ENCODE data around the gene POPDC2. TPM values are rescaled to one million over a fixed set of nuclear protein-coding genes. Genes with fewer than 3 reads are reported as not detected.

The POPDC2 gene
- total and polyA plus RNA-seq, 2 donors (not counting 1 experiment from before 2014, with no cell fraction given) = 8.0 to 9.5 TPM

DNA sequence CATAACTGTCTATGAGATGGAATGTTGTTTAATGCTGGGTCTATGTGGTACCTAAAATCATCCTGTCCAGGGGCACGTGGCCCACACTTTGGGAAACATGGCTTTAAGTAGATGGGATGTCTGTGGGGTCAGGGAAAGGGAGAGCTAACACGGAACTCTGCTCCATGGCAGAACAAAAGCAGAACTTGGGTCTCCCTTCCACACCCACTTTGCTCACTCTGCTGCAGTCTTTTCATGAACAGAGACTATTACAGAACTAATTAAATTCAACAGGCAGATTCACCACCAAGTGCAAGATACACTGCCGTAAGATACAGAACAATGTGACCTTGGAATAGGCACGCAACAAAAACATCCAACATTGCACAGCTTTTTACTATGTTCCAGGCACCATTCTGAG lies 28.2 kb downstream of the POPDC2 start:
- POLR2A ChIA-PET = no interaction called here
- no peaks in the 10 kb centered on the region for H3K79me2 ChIP-seq (ENCODE audit: control insufficient read depth, insufficient read depth, low read length)
- H3K4me3 Mint-ChIP-seq = no peak overlapping the region
- no peak for TF ChIP-seq EZH2 (IDR thresholded peaks at IDR 0.05; ENCODE audit: borderline replicate concordance, insufficient read depth, low read depth, low read length, poor library complexity, severe bottlenecking)
- TF ChIP-seq, protein P1, sequence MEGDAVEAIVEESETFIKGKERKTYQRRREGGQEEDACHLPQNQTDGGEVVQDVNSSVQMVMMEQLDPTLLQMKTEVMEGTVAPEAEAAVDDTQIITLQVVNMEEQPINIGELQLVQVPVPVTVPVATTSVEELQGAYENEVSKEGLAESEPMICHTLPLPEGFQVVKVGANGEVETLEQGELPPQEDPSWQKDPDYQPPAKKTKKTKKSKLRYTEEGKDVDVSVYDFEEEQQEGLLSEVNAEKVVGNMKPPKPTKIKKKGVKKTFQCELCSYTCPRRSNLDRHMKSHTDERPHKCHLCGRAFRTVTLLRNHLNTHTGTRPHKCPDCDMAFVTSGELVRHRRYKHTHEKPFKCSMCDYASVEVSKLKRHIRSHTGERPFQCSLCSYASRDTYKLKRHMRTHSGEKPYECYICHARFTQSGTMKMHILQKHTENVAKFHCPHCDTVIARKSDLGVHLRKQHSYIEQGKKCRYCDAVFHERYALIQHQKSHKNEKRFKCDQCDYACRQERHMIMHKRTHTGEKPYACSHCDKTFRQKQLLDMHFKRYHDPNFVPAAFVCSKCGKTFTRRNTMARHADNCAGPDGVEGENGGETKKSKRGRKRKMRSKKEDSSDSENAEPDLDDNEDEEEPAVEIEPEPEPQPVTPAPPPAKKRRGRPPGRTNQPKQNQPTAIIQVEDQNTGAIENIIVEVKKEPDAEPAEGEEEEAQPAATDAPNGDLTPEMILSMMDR (IDR thresholded peaks at IDR 0.05) = no peak
- no peak overlapping the region for H3K4me2 ChIP-seq (replicated peaks; ENCODE audit: low read depth, low read length, poor library complexity, severe bottlenecking)
- H2AFZ ChIP-seq (ENCODE audit: insufficient read depth, low read depth, low read length, poor library complexity, severe bottlenecking) = no peak overlapping the region
- no peak overlapping the region for H3K9ac ChIP-seq (ENCODE audit: low read length)
- H3K4me3 ChIP-seq (ENCODE audit: control extremely low read depth in 1 of 5, extremely low read depth in 1 of 5, insufficient read depth in 1 of 5, low read depth in 2 of 5, low read length in 4 of 5) = no peak overlapping the region
- no peaks in the 10 kb centered on the region for H4K20me1 ChIP-seq (ENCODE audit: control insufficient read depth, insufficient read depth, low read length, poor library complexity, severe bottlenecking)
- H3K4me1 ChIP-seq (ENCODE audit: control insufficient read depth in 2 of 2, insufficient read depth in 2 of 2, low read length in 2 of 2) = peaks cover 21 to 22% of the 10 kb centered on the region in 2 donors
- H3K9me3 ChIP-seq (ENCODE audit: control extremely low read depth in 1 of 3, control insufficient read depth in 2 of 3, insufficient read depth in 1 of 3, low read length in 2 of 3) = no peaks in the 10 kb centered on the region
- H3K4me1 Mint-ChIP-seq = peaks cover 34% of the 10 kb centered on the region
- DNase-seq = no peak
- WGBS (ENCODE audit: insufficient coverage) = 100% methylated on average over 1 of the region's 4 CpGs
- no peak for ATAC-seq (ENCODE audit: low read depth)
- no peaks in the 10 kb centered on the region for H3K27me3 ChIP-seq (replicated peaks in 1 of 4; ENCODE audit: control extremely low read depth in 1 of 4, control insufficient read depth in 3 of 4, insufficient read depth in 4 of 4, low read length in 3 of 4)
- intact Hi-C loops (cut with micrococcal nuclease) = no loop called here
- no peaks in the 10 kb centered on the region for H3K9me3 Mint-ChIP-seq (ENCODE audit: insufficient read depth)
- H3K27ac Mint-ChIP-seq = no peak overlapping the region
- CTCF ChIA-PET = no interaction called here
- no peak overlapping the region for H3K27ac ChIP-seq (ENCODE audit: low read length in 2 of 2)
- no peaks in the 10 kb centered on the region for H3K27me3 Mint-ChIP-seq
- no peaks in the 10 kb centered on the region for H3K36me3 ChIP-seq (replicated peaks in 1 of 2; ENCODE audit: control extremely low read depth in 1 of 2, control insufficient read depth in 1 of 2, extremely low read depth in 1 of 2, insufficient read depth in 2 of 2, low read length in 1 of 2)

DNA sequence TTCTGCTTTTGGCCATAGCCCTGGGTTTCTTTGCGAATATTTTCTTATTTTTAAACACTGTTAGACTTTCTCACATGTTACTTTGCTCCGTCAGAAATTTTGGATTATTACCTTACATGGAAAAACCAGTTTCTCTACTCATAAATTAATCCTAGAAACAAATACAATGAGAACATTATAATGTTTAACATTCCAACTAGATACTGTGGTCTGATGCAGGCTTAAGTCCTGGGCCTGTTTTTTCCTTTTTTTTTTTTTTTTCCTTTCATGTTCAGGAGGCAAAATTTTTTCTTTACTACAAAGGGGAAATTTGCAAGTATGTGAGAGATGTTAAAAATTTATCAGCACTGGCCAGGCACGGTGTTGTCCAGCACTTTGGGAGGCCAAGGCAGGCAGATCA lies 28.9 kb downstream of the POPDC2 start:
- H2AFZ ChIP-seq (ENCODE audit: insufficient read depth, low read depth, low read length, poor library complexity, severe bottlenecking) = no peak overlapping the region
- no peak overlapping the region for H3K4me3 Mint-ChIP-seq
- ChIA-PET POLR2A (no interaction called here), CTCF (no interaction called here)
- no peaks in the 10 kb centered on the region for H4K20me1 ChIP-seq (ENCODE audit: control insufficient read depth, insufficient read depth, low read length, poor library complexity, severe bottlenecking)
- DNase-seq (no peak), ATAC-seq (ENCODE audit: low read depth) (no peak)
- no peaks in the 10 kb centered on the region for H3K9me3 Mint-ChIP-seq (ENCODE audit: insufficient read depth)
- H3K27ac Mint-ChIP-seq = no peak overlapping the region
- peaks cover 28 to 29% of the 10 kb centered on the region in 2 donors for H3K4me1 ChIP-seq (ENCODE audit: control insufficient read depth in 2 of 2, insufficient read depth in 2 of 2, low read length in 2 of 2)
- H3K27me3 ChIP-seq (replicated peaks in 1 of 4; ENCODE audit: control extremely low read depth in 1 of 4, control insufficient read depth in 3 of 4, insufficient read depth in 4 of 4, low read length in 3 of 4) = no peaks in the 10 kb centered on the region
- WGBS (ENCODE audit: insufficient coverage) = 100% methylated on average over 1 of the region's 3 CpGs
- no peaks in the 10 kb centered on the region for H3K9me3 ChIP-seq (ENCODE audit: control extremely low read depth in 1 of 3, control insufficient read depth in 2 of 3, insufficient read depth in 1 of 3, low read length in 2 of 3)
- no peaks in the 10 kb centered on the region for H3K79me2 ChIP-seq (ENCODE audit: control insufficient read depth, insufficient read depth, low read length)
- peaks cover 39% of the 10 kb centered on the region for H3K4me1 Mint-ChIP-seq
- no peak overlapping the region for H3K4me2 ChIP-seq (replicated peaks; ENCODE audit: low read depth, low read length, poor library complexity, severe bottlenecking)
- no peak overlapping the region for H3K9ac ChIP-seq (ENCODE audit: low read length)
- intact Hi-C loops (cut with micrococcal nuclease) = no loop called here
- no peaks in the 10 kb centered on the region for H3K27me3 Mint-ChIP-seq
- no peak overlapping the region for H3K4me3 ChIP-seq (ENCODE audit: control extremely low read depth in 1 of 5, extremely low read depth in 1 of 5, insufficient read depth in 1 of 5, low read depth in 2 of 5, low read length in 4 of 5)
- no peak for TF ChIP-seq EZH2 (IDR thresholded peaks at IDR 0.05; ENCODE audit: borderline replicate concordance, insufficient read depth, low read depth, low read length, poor library complexity, severe bottlenecking)
- TF ChIP-seq, protein P1 (IDR thresholded peaks at IDR 0.05) = no peak
- H3K36me3 ChIP-seq (replicated peaks in 1 of 2; ENCODE audit: control extremely low read depth in 1 of 2, control insufficient read depth in 1 of 2, extremely low read depth in 1 of 2, insufficient read depth in 2 of 2, low read length in 1 of 2) = no peaks in the 10 kb centered on the region
- H3K27ac ChIP-seq (ENCODE audit: low read length in 2 of 2) = no peak overlapping the region
